ENCODE data around the gene SSNA1. TPM values are rescaled to one million over a fixed set of nuclear protein-coding genes. Genes with fewer than 3 reads are reported as not detected.

The SSNA1 gene, protein sequence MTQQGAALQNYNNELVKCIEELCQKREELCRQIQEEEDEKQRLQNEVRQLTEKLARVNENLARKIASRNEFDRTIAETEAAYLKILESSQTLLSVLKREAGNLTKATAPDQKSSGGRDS
- 123 TPM for total RNA-seq

DNA sequence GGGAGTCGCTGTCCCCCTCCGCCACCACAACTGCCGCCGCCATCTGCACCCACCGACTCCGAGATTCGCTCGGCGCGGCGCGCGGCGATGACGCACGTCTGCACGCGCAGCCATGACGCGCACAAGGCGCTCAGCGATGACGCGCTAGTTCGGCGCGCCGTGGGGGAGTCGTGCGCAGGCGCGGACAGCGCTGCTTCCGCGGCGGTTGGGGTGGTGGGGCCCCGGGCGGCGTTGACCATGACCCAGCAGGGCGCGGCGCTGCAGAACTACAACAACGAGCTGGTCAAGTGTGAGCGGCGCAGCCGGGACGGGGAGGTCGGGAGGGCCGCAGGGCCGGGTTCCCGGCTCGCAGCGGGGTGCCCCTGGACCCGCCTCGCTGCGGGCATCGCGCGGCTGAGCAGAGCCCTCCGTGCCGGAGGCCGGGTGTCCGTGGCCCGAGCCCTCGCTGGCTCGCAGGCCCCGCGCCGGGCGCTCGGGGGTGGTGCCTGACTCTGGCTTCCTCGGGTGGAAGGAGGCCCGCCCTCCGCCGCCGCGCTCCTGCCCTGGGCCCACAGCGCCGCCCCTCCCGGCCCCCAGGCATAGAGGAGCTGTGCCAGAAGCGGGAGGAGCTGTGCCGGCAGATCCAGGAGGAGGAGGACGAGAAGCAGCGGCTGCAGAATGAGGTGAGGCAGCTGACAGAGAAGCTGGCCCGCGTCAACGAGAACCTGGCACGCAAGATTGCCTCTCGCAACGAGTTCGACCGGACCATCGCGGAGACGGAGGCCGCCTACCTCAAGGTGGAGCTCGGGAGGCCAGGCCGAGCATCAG is at the start of gene SSNA1, which contains the start of gene ANAPC2:
Gene SSNA1, plus strand, starts transcription at position 187 of the 807 bp plus-strand sequence. Its CDS starts 51 bp downstream, at position 238.
Gene ANAPC2, minus strand, starts transcription at position 71 of the 807 bp plus-strand sequence. Its CDS starts 28 bp downstream, at position 43.
- Histone ChIP-seq H3K27me3 (no peaks in the 10 kb centered on the region), H3K9me3 (no peaks in the 10 kb centered on the region), H3K4me1 (peaks cover 23 to 38% of the 10 kb centered on the region in 2 donors), H3K4me3 (peak within 1 kb of the TSS; percentile 85 to 91), H3K27ac (peak within 1 kb of the TSS; percentile 86 to 89), H3K36me3 (peaks cover 31 to 45% of the 10 kb centered on the region in 2 donors)
- peak; percentile 70 to 95 for DNase-seq (ENCODE audit: low spot score in 2 of 2)
- TF ChIP-seq, protein P1, sequence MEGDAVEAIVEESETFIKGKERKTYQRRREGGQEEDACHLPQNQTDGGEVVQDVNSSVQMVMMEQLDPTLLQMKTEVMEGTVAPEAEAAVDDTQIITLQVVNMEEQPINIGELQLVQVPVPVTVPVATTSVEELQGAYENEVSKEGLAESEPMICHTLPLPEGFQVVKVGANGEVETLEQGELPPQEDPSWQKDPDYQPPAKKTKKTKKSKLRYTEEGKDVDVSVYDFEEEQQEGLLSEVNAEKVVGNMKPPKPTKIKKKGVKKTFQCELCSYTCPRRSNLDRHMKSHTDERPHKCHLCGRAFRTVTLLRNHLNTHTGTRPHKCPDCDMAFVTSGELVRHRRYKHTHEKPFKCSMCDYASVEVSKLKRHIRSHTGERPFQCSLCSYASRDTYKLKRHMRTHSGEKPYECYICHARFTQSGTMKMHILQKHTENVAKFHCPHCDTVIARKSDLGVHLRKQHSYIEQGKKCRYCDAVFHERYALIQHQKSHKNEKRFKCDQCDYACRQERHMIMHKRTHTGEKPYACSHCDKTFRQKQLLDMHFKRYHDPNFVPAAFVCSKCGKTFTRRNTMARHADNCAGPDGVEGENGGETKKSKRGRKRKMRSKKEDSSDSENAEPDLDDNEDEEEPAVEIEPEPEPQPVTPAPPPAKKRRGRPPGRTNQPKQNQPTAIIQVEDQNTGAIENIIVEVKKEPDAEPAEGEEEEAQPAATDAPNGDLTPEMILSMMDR (IDR thresholded peaks at IDR 0.05), result peak in 2 of 3 experiments; percentile 15 to 35
- intact Hi-C loops (cut with DNase I), result loop anchor here (1.0 kb wide), 5 partner anchors 12 to 705 kb away; partner anchors contain the start of genes NDOR1, SEC16A, TMEM203 and TPRN

DNA sequence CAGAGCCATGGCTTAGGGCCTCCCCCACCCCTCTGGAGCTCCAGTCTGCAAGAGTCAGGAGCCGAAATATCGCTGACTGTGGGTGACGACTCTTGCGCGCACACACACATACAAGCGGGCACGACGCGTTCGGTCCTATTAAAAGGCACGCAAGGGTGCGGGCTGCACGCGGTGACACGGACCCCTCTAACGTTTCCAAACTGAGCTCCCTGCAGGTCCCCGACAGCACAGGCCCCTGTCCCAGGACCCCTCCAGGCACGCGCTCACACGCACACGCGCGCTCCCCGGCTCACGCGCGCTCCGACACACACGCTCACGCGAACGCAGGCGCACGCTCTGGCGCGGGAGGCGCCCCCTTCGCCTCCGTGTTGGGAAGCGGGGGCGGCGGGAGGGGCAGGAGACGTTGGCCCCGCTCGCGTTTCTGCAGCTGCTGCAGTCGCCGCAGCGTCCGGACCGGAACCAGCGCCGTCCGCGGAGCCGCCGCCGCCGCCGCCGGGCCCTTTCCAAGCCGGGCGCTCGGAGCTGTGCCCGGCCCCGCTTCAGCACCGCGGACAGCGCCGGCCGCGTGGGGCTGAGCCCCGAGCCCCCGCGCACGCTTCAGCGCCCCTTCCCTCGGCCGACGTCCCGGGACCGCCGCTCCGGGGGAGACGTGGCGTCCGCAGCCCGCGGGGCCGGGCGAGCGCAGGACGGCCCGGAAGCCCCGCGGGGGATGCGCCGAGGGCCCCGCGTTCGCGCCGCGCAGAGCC is 49.6 kb upstream of the SSNA1 start, which contains the start of gene GRIN1:
Gene GRIN1, plus strand, starts transcription at position 433 of the 746 bp plus-strand sequence. CDS start 333 bp downstream, outside the sequence.
- no peaks in the 10 kb centered on the region for H3K9me3 ChIP-seq
- H3K27ac ChIP-seq, result no peak within 1 kb of the TSS
- no peaks in the 10 kb centered on the region for H3K36me3 ChIP-seq
- no peaks in the 10 kb centered on the region for H3K4me1 ChIP-seq
- H3K27me3 ChIP-seq, result peaks cover 17% of the 10 kb centered on the region
- no peak for DNase-seq (ENCODE audit: low spot score in 2 of 2)
- intact Hi-C loops (cut with DNase I), result no loop called here
- TF ChIP-seq, protein P1 (IDR thresholded peaks at IDR 0.05), result no peak
- H3K4me3 ChIP-seq, result peak within 1 kb of the TSS in 1 of 2 donors; percentile 32

DNA sequence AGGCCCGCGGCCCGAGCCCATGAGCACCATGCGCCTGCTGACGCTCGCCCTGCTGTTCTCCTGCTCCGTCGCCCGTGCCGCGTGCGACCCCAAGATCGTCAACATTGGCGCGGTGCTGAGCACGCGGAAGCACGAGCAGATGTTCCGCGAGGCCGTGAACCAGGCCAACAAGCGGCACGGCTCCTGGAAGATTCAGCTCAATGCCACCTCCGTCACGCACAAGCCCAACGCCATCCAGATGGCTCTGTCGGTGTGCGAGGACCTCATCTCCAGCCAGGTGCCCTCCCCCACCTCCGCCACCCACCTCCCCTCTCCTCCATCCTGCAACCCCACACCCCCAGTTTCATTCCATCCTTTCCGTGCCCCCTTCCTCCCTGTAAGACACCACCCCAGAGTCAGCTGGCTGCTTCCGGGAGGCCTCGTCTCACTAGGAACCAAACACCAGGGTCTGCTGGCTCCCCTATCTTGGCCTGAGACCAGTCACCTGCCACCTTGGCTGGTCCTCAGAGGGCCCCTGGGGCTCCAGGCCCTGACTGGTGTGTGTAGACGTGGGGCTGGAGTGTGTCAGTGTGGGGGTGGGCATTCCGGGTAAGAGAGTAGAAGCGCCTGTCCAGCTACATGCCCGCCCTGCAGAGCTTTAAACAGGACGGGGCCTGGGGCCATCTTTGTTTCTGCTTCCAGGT is 48.9 kb upstream of the SSNA1 start:
- Histone ChIP-seq H3K4me1 (no peaks in the 10 kb centered on the region), H3K4me3 (no peak overlapping the region), H3K9me3 (no peaks in the 10 kb centered on the region), H3K36me3 (no peaks in the 10 kb centered on the region), H3K27ac (no peak overlapping the region), H3K27me3 (peaks cover 17% of the 10 kb centered on the region)
- intact Hi-C loops (cut with DNase I), result no loop called here
- TF ChIP-seq, protein P1 (IDR thresholded peaks at IDR 0.05), result no peak
- DNase-seq (ENCODE audit: low spot score in 2 of 2), result no peak

- intact Hi-C loops (cut with DNase I), result no loop called here
- Histone ChIP-seq H3K4me3 (no peak overlapping the region), H3K36me3 (no peaks in the 10 kb centered on the region), H3K27ac (no peak overlapping the region), H3K27me3 (peaks cover 17% of the 10 kb centered on the region), H3K4me1 (no peaks in the 10 kb centered on the region), H3K9me3 (no peaks in the 10 kb centered on the region)
- no peak for DNase-seq (ENCODE audit: low spot score in 2 of 2)
- TF ChIP-seq, protein P1 (IDR thresholded peaks at IDR 0.05), result no peak
Observed at GRCh38 chr9:137140151-137141012, 48.1 kb upstream of the SSNA1 start.
